NCI-H345 (cell line): ENCODE results near the gene DUS3L.
"Not testable (repeated sequence)": the region's sequence is repeated elsewhere in the genome, so short reads cannot be mapped to it uniquely, and the experiment has no call there.

Source experiments
- DNase-seq: peaks from one replicate; lab custom pipeline; 2025; lab: John Stamatoyannopoulos, UW

The DUS3L gene

DNA sequence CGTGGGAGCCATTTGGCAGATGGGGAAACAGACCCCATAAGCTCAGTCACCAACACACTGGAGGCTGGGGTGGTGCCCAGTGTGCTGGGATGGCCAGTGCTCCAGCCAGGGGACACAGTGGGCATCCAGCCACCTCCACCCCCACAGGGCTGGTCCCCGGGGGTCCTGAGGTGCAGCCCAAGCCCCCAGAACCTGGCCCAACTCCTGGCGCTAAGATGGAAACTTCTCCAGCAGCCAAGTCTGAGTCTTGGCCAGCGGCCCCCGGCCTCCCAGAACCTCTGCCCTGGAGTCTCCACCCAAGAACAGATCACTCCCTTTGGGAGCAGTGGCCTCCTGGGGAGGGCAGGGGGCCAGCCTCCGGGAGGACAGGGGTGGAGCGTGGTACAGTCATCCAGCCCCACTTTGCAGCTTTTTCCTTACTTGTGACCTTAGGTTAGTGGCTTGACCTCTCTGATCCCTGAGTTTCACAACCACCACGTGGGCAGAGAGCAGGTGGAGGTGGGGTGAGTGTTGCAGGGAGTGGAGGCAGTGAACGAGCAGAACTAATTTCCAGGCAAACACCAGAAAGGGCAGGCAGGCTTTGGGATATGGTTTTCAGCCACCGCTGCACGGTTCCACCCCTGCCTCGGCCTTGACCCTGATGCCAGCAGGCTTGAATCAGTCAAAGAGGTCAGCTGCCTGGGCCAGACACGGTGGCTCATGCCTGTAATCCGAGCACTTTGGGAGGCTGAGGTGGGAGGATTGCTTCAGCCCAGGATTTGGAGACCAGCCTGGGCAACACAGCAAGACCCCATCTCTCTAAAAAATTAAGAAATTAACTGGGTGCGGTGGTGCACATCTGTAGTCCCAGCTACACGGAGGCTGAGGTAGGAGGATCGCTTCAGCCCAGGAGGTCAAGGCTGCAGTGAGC is 9.7 kb upstream of the DUS3L start:
- DNase-seq: no peak

DNA sequence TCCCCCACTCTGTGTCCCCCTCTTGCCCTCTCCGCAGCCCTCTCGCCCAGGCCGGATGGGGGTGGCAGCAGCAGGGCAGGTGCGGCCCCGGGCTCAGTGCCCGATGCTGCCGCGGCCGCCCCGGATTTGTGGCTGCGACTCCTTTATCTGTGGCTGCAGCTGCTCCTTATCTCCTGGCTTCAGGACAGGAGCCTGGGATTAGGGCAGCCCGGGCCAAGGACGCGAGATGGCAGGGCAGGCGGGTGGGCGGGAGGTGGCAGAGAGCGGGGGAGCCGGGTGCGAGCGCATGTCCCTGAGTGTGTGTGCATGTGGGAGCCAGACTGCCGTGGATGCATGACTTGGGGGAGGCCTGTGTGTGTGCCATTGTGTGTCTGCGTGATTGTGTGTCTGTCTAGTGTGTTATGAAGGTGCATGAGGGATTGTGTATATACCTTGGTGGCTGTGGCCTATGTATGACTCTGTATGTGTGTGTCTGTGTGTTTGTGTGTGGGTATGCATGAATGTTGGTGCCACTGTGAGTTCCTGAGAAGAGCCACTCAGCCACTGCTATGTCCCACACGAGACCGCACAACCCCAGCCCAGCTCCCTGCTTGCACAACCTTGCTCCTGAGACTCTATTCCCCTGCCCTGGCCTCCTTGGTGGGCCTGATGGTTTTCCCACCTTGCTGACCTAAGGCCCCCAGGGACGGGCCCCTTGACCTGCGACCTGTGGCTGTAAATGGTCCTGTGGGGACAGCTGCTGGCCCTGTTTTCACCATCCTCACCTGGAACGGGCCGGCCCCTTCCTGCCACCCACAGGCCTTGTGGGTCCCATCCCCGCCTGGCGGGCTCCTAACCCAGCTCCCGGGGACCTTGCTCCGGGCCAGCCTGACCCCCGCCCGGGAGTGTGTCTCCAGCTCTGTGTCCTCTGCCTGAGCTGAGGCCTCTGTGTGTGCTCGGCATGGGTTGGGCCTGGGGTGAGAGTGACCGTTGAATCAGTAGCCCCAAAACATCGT is 8.6 kb upstream of the DUS3L start:
- DNase-seq: no peak

DNA sequence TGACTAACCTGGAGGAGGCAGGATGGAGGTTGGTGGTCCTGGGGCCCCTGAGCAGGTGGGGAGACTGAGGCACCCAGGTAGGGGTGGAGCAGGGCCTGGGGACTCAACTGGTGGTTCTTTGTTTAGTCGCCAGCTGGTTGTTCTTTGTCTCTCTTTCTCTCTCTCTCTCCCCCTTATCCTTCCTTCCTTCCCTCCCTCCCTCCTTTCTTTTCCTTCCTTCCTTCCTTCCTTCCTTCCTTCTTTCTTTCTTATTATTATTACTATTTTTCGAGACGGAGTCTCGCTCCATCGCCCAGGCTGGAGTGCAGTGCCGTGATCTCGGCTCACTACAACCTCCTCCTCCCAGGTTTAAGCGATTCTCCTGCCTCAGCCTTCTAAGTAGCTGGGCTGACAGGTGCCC is 7.3 kb upstream of the DUS3L start:
- no peak for DNase-seq

DNA sequence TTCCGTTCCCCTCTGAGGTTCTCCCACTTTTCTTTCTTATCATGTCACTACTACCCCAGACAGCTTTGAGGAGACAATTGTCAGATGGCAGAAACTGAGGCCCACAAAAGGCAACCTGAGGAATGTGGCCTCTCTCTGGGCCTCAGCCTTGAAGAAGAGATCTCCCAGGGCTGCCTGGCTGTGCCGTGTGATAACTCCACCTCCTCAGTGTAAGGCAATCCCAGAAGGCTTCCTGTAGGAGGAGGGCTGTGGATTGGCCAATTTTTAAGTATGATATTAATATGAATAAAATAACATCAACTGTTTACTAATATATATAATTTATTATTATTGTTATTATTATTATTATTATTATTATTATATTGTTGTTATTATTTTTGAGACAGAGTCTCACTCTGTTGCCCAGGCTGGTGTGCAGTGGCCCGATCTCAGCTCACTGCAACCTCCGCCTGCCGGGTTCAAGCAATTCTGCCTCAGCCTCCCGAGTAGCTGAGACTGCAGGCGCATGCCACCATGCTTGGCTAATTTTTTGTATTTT is 4.5 kb upstream of the DUS3L start:
- no peak for DNase-seq

DNA sequence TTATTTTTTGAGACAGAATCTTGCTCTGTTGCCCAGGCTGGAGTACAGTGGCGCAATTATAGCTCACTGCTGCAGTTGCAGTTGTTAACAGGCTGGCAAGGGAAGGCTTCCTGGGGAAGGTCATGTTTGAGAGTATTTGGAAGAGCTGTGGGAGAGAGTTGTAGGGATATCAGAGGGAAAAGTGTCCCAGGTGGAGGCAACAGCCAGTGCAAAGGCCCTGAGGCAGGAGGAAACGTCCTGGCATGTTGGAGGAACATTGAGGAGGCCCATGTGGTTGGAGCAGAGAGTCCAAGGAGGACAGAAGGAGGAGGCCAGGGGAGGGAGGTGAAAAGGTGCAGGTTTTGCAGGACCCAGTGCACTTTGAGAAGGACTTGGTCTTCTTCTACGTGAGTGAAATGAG is 2.2 kb upstream of the DUS3L start:
- DNase-seq: no peak

DNA sequence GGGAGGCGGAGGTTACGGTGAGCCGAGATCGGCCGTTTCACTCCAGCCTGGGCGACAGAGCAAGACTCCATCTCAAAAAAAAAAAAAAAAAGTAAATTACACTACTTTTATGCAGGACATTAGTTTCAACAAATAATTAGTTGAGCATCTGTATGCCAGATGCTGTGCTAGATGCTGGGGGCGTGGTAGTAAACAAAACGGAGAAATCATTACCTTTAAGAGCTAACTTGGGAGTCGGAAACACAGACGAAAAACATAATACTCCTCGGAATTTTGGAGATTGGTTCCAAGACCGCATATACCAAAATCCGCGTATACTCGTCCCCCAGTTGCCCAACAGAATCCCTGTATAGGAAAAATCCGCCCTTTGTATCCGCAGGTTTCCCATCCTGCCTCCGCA is 1.3 kb upstream of the DUS3L start:
- DNase-seq: no peak

DNA sequence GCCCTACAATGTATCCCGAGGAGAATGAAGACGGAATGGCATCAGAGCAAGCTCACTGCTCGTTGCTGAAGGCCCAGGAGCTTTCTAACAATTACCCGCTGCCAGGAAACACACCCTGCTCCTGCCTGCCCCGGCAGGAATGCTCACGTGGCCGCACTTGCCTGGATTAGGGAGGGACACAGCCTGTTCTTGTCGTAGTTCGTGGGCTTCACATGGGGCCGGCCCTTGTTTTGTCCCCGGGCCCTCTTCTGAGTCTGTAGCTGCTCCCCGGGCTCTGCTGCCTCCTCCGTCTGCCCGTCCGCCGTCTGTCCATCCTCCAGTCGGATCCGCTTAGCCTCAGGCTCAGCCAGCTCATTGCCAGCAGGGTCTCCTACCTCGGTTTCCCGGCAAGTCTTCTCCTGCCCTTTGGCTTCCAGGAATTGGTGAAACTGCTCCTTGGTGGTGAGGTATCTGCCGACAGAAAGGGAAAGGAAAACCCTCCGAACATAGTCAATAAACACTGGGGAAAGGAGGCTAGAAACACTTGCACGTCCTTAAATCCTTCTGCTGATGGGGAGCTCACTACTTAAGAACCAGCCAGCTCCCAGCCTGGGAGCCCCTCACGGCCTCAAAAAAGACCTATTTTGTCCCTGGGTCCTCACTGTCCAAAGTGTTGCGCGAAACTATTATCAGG is 941 bp downstream of the DUS3L start:
- no peak for DNase-seq

DNA sequence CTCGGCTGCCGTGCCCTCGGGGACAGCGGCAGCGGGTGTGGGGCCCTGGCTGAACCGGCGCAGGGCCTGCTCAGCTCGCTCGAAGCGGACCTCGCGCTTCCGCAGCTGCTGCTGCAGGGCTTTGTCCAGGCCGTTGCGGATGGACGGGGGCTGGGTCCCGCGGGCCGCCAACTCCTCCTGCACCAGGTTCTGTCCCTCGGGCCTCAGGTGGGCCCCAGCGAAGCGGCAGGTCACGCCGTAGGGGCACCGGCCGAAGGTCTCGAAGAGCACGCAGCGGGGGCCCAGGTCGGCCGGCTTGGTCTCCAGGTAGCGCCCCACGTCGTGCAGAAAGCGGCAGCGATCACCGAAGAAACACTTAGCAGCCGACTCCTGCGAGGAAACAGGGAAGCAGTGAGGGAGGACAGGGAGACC is 1.6 kb downstream of the DUS3L start:
- DNase-seq: no peak

DNA sequence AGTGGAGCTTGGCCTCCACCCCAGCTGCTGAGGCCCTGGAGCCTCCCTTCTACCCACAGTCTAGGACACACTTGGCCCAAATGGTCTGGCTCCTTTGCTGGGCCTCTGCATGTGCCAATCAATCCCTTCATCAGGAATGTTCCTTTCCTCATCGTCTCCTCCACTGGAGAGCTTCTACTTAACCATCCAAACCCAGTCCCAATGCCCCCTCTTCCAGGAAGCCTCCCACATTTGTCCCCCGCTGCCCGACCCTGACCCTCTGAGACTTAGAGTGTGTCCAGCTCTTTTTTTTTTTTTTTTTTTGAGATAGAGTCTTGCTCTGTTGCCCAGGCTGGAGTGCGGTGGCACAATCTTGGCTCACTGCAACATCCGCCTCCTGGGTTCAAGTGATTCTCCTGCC is 2.5 kb downstream of the DUS3L start:
- no peak for DNase-seq

DNA sequence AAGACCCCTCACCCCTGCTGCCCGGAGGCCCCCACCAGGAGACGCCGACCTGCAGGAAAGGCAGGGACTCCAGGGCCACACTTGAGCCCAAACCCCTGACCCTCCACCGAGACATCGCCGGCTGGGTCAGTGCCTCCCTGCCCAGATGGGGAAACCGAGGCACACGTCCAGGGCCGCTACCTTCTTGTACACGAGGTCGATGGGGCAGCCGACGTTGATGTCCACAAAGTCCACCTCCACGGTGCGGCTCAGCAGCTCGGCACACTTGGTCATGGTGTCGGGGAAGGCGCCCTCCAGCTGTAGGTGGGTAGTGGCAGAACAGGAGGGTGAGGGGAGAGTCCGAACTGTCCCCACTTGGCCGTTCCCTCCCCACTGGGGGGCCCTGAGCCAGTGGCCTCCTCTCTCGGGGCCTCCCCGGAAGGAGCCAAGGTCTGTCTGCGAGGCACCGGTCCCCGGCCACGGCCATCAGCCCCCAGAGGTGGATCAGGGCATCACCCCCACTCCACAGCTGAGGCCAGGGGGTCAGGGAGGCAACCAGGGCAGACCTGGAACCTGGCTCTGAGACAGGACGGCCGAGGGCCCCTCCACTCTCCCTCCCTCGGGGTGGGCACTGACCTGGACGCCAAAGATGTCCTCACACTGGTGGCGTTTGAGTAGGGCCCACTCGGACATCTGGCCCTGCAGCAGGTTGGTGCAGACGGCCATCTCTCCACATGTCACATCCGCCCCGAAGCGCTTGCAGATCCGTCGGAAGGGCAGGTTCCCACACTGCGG is 3.4 kb downstream of the DUS3L start:
- no peak for DNase-seq

DNA sequence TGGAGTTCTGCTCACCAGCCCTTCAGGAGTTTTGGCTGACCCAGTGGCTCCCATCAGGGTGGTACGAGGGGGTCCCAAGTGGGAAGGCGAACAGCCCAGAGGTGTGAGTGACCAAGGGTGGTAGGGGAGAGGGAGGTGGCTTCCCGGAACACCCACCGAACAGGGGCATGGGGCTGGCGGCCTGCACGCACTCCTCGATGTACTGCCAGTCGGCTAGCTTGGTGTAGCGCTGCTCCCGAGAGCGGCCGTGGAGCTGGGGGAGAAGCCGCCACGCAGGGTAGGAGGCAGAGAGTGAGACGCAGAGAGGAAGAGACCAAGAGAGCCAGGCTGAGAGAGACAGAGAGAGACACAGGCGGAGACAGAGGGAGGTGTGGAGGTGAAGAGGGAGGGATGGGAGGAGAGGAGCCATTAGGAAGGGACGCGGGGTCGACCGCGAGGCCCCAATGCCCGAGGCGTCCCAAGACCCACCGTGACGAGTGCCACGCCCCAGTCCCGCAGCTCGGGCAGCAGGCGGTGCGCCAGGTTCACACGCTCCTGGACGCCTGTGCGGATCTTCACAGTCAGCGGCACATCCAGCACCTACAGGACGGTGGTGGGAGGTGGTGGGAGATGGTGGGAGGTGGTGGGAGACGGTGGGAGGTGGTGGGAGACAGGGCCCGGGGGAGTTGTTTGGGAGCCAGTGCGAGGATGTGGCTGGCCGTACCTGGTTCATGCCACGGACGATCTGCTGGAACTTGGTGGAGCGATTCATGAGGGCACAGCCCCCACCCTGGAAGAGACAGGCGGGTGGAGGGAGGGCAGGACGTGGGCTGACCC is 4.2 kb downstream of the DUS3L start:
- DNase-seq: no peak

DNA sequence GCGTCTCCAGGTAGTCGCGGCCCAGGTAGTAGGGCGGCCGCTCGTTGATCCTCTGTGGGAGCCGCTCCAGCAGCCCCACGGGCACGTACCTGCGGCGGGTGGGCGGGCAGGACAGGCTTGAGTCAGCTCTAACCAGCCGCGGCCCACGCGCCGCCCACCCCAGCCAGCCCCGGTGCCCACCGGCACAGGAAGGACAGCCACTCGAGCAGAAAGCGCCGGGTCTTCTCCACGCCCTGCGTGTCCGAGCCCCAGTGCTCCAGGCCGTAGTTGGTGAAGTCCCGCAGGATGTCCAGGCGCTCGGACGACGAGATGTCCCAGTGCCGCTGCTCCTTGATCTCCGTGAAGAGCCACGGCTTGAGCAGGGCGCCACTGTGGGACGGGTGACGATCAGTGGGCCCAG is 5.5 kb downstream of the DUS3L start:
- DNase-seq: no peak

DNA sequence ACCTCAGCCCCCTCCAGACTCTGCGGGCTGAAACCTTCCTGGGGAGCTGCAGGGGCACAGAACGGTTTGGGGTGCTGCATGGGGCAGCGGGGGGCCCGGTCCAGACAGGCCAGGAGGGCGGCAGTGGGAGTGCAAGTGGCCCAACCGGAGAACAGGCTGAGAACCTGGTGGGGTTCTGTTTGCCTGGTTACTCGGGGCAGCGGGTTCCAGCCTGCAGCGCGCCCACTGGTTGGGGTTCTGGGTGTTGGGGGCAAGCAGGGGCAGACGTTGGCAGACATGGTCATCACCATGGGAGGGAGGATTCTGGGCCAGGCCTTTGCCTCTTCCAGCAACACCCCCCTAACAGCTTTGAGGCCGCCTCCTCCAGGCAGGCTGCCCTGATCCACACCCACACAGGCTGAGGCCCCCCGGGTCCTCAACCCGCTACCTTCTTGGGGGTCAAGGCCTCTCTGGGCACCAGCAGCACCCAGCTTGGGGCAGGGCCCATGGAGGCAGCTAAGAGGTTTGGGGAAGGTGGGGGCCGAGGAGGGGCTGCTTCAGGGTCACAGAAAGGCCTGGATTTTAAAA is 6.3 kb downstream of the DUS3L start, which contains the start of gene PRR22:
TSS of gene PRR22 (minus strand) at position 166 of the 567 bp plus-strand sequence. CDS start at position 80, 86 bp downstream.
- no peak for DNase-seq

DNA sequence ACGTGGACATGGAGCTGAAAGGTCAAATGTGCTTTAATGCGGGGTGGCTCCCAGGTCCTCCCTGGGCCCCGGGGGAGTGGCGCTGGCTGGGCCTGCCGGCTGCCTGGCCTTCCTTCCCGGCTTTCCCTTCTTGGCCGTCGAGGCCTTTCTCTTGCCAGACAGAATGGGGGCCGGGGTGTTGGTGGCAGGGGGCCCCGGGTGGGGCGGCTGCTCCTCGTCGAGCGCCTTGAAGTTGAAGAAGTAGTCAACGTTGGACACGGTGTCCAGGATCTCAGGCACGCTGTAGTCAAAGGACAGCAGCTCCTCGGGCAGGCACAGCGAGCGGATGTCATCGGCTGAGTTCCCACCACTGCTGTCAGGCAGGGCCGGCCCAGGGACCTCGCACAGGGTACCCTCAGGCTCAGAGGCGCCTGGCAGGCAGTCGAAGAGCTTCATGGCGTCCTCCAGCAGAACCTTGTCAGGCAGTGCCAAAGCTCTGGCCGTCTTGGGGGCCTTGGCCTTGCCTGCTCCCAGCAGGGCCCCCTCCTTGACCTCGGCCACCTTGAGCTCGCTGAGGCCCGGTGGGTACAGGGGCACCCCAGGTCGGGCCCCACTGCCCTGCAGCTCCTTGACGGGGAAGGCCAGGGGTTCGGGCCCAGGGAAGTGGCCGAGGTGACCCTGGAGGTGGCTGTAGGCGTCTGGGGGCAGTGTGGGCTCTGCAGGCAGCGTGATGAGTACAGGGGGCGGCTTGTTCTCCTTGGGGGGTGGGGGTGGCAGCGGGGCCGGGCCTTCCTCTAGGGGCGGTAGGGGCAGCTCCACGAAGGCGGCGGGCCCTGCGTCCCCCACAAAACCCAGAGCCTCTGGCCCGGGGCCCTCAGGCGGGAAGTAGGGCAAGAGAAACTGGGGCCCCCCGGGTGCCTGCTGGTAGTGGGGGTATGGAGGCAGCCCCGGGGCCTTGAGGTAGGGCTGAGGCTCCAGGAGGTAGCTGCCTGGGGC is 7.7 kb downstream of the DUS3L start:
- no peak for DNase-seq

DNA sequence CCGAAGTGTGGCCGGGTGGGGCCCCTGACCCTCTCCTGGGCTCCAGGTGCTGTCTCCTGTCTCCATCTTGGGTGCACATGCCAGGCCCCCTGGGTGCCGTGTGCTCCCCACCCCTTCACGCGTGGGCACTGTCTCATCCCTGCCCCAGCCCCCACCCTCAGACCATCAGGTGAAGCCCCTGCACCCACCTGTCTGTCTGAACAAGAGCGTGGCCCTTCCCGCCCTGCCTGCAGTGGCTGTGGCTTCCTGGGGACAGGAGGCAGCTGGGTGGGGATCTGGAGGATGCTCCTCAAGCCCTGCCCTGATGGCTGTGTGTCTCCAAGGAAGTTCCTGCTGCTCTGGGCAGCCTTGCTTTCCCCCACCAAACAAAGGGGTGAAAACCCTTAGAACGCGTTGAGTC is 8.6 kb downstream of the DUS3L start:
- DNase-seq: no peak

DNA sequence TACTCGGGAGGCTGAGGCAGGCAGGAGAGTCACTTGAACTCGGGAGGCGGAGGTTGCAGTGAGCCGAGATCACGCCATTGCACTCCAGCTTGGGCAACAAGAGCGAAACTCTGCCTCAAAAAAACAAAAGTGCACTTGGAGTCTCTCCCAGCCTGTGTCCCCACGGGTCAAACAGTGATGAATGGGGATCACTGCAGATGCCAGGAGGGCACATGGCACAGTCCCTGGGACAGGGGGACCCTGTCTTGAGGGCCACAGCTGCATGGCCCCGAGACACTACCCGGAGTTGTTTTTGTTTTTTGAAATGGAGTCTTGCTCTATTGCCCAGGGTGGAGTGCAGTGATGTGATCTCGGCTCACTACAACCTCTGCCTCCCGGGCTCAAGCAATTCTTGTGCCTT is 10.0 kb downstream of the DUS3L start:
- DNase-seq: not testable (repeated sequence)

DNA sequence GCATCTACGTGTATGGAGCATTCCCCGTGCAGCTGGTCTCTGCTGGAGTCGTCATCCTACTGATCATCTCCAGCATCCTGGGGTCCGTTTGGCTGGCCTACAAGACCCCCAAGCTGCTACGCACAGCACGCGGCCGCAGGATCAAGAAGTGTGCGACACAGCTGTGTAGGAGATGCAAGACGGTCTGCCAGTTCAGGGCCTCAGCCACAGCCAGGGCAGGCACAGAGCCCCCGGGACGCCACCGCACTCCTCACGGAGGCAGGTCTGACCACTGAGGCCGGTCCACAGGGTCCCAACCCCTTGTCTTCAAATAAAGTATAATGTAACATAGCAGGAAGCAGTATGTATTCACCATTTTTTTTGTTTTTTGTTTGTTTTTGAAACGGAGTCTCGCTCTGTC is 12.6 kb downstream of the DUS3L start:
- DNase-seq: no peak

DNA sequence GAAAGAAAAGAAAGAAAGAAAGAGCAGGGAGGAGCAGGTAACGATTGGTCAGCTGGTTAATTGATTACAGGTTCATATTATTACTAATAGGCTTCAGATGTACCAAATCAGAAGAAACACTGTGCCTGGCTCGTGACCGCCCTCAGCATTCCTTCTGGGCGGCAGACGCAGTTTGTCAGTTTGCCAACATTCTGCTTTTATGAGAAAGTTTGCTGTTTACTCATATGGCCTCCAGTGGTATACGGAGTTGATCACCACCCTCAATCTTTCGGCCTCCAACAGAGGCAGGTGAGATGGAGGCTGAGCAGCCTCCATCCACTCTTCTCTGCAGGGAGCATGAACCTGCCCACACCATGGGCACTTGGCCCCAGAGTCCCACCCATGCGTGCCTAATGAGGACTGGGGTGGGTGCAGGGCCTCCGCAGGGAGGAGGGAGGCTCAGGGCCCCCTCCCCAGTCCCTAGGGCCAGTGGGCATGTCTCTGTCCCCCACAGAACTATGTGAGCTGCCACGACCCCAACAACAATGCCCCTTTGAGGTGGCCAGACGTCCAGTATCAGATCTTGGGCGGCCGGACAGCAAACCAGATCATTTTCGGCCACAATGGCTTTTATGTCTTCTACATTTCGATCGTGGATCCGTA is 15.2 kb downstream of the DUS3L start:
- no peak for DNase-seq
